ENCODE measurements around the gene TIAM2.
A peak's percentile ranks its signal among the peaks of the same experiment; 100 is the strongest.
"Not testable (repeated sequence)": the region's sequence is repeated elsewhere in the genome, so short reads cannot be mapped to it uniquely, and the experiment has no call there.

TIAM2 gene

DNA sequence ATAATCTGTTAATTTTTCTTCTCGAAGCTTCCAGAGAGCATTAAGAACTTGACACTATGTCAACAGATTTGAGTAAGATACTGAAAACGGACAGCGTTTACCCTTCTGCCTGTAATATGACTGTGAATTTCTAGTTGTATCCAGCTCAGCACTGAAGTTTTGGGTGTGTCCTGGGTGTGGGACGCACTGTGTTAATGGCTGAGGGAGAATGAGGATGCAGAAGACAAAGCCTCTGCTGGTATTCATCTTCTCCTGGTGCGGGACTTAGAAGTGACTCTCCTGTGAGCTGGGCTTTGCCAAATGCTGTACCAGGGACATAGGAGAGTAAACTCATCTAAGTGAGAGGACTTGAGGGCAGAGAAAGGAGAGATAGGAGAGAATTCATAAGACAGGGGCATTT, 178.4 kb downstream of the TIAM2 start:
- DNase-seq = no peak

DNA sequence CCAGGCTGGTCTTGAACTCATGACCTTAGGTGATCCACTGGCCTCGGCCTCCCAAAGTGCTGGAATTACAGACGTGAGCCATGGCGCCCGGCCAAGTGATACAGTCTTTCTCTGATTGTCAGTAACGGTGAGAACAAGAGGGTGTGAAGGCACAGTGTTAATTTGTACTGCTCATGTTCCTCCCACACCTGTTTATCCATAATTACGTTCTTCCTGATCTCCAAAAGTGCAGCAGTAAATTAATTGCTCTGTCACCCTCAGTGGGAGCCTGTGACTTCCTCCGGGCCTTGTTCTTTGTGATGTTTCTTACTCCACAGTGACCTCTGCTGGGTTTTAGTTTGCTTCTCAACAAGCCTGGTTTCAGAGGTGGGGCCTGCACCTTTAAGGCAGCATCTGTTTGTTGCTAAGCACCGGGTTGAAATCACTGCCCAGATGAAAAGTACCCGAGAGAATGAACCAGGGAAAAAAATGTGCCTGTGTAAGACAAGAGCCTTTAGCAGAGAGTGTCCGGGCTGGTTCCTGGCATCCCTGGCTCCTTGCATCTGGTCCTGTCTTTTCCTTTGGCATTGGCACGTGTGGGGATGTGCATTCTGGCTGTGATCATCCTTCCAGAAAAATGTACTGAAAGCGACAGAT, 179.6 kb downstream of the TIAM2 start:
- peak; percentile 68 for DNase-seq

DNA sequence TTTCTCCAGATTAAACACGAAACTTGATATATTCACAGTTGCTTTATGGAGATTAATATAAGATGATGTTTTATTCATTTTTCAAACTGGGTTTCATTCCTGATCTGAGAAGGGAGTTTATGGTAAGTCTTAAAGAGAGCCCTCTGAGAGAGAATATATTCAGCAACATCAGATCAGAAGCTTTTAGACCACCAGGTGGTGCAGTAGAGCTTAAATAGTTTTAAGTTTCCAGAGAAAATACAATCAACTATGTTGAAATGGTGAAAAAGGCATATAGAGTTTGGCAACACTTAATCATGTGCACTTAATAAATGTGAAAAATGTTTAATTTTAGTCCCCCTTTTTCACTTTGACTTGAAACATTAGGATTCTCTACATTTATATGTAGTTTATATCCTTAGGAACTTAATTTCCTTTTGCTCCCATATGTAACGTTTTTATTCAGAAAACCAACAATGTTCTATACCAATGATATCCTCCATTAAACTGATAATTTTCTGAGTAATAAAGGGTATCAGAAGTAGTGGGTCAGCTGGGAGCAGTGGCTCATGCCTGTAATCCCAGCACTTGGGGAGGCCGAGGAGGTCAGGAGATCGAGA, 182.3 kb downstream of the TIAM2 start:
- peak; percentile 19 for DNase-seq

DNA sequence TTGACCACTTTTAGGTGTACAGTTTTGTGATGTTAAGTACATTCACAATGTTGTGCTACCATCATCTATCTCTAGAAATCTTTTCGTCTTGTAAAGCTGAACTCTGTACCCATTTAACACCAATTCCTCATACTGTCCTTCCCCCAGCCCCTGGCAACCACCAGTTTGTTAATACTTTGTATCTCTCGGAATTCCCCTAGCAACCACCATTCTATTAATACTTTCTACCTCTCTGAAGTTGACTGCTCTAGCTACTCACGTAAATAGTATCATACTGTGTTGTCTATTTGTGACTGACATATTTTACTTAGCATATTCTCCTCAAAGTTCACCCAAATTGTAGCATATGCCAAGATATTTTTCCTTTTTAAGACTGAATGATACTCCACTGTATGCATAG, 186.4 kb downstream of the TIAM2 start:
- DNase-seq = no peak

GRCh38 chr6:155182103-155182502, 187.0 kb downstream of the TIAM2 start:
- no peak for DNase-seq

GRCh38 chr6:155183095-155183494, 188.0 kb downstream of the TIAM2 start:
- DNase-seq = no peak

- not testable (repeated sequence) for DNase-seq
Observed at GRCh38 chr6:155185041-155185440, 189.9 kb downstream of the TIAM2 start.

GRCh38 chr6:155185544-155185943, 190.4 kb downstream of the TIAM2 start:
- no peak for DNase-seq

DNA sequence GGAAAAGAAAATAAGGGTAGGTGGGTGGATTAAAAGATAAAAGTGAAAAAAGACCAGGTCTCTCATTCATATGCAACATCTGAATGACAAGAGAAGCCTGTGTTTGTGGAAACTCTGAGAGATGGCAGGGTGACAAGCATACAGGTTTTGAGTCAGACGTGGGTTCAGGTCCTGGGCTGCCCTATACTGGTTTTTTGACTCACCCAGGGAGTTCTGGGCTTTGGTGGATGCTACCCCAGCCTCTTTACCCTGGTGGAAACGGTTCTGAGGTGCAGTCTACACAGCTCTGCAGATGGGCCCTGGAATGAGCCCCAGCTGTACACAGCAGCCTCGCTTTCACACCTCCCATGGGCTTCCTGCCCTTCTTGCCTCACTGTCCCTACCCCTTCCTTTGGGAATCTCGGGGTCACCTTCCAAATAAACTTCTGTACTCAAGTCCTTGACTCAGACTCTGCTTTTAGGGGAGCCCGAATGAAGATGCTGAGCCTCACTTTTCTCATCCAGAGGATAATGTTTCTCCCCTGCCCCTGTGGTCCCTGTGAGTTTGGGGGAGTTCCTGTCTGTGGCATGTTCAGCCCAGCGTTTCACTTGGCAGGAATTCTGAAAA, 191.0 kb downstream of the TIAM2 start:
- DNase-seq = no peak

GRCh38 chr6:155187106-155187505, 192.0 kb downstream of the TIAM2 start:
- DNase-seq = no peak

DNA sequence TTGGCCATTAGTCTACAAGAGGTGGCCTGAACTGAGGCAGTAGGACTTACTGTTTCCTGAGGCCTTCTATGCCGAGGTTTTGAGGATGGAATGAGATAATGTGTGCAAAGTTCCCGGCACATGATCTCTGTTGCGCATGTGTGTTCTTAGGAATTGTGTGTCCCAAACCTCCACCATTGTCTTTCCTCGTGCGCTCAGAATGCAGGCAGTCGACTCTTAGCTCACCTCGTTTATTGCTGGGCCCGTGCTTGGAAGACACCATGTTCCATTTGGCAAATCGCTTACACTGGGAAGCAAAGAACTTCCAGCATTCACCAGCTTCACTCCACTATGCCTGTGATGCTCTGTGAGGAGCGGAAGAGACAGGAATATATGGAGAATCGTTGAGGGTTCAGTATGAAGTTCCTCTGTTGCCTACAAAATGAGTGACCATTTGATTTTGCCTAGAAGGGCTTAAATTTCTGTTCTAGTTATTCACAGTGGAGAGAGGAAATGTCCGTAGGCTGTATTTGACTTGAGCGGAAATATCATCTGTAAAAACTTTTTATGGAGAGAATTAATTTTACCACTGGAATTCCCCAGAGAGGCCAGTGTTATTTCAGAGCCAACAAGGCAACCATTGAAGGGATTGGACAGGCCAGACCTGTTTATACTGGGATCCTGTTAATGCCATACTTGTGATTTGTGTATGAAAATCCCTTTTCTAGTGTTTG, 193.0 kb downstream of the TIAM2 start:
- no peak for DNase-seq

- no peak for DNase-seq
Observed at GRCh38 chr6:155188707-155189496, 193.8 kb downstream of the TIAM2 start.

DNA sequence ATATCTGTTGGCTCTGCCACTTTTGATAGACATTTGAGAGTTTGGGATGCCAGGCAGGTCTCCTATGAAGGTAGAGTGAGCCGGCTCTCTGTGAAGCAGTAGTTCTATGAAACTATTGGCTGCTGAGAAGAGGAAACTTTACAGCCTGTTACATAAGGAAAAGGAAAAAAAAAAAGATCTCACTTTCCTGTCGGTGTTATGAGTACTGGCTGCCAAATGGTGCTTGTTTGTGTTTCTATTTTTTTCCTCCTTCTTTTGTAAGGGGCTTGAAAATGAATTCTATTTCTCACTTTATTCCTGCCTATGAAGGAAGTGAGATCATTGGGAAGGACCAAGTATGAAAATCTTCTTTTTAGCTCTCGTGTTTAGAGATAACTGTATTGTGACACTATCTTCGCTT, 195.6 kb downstream of the TIAM2 start:
- no peak for DNase-seq

DNA sequence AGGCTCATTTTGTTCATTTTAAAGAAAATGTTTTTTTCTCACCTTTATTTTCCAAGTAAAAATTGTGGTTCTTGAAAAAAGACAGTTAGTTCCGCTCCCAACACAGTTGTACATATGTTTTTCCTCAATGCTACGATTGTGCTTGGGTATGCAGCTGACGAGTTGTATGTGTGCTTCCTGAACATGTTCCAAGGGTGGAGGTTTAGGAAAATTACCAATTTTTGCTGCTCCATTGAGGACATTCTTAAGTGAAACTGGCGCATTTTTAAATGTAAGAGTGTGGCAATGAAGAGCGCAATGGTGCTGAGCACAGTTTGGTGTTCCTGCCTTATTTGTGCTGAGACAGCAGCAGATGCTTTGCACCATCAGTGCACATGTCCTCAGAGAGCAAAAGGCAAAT, 198.4 kb downstream of the TIAM2 start:
- DNase-seq = no peak

GRCh38 chr6:155194399-155194798, 199.3 kb downstream of the TIAM2 start:
- DNase-seq = no peak

DNA sequence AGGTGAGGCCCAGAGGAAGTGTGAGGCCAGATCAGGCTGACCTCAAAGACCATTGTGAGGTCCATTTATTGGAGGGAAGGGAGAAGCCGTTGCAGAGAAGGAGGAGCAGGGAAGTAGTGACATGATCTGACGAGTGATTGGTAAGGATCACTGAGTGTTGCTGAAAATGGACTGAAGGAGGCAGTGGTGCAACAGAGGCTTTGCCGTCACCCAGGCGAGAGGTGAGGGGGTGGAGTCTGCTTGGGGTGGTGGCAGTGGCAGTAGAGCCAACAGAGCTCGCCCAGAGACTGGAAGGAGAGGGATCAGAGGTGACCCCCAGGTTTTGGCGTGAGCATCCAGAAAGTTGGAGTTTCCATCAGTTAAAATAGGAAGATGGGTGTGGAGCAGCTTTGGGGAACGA, 200.8 kb downstream of the TIAM2 start:
- no peak for DNase-seq

DNA sequence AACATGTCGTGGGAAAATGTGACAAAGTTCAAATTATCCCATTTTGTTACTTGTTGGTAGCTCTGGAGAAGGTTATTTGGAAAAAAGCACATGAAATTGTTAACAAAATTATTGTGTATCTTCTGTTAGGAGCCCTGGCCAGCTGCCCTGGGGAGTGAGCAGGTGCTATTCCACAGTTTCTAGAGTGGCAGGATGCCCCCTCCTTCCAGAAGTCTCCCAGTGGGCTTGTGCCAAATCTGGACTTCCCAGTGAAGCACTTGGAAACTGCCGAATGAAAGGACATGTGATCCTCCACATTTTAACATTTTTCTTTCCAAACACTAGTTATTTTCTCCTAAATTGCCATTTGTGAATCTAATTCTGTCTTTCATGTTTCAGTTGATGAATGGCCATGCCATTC, 201.8 kb downstream of the TIAM2 start:
- DNase-seq = no peak

GRCh38 chr6:155197932-155198331, 202.8 kb downstream of the TIAM2 start:
- no peak for DNase-seq

DNA sequence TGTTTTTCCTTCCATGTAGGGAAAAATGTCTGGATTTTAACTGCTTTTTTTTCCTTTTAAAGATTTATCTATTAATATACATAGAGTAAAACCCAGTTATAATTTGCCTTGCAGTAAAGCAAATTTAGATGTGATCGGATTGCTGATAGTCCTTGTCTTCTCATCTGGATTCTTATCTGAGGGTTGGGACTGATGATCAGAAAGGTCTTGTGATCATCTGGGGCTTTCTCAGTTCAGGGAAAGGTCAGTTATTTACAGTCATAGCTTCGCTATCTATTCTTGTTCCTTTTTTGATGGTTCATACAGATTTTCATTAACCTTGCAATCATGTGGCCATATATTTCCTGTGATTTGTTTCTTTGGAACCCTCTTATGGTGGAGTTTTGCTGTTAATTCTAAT, 204.9 kb downstream of the TIAM2 start:
- no peak for DNase-seq

DNA sequence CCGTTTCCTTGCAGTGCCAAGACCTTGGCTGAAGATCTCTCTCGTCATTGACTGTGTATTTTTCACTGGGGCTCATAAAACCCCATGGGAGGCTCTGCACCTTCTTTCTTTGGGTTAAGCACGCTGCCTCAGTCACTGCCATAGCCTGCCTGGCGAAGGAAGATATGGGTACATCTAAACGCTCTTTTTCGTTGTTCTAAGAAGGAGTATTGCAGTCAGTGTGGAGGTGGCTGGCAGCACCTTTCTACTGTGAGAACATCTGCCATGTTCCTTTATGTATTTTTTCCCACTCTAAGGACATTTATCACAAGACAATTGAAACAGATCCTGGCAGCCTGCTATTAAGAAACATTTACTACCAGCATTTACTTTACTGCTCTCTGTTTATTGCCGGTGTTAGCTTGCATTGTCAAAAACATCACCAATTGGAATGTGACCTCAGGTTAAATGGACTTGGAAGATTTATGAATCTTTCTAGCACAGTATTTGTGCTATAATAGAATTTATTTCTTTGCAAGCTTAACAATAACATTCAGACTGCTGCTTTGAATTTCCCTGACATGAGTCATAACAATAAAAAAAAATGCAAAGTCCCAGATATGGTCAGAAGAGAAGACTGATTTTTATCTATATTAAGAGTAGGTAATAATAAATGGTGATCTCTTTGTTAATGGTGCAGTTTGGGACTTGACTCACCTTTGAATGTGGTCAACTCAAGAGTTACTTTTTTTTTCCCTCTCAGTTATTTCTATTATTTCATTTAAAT, 206.5 kb downstream of the TIAM2 start:
- DNase-seq = no peak

DNA sequence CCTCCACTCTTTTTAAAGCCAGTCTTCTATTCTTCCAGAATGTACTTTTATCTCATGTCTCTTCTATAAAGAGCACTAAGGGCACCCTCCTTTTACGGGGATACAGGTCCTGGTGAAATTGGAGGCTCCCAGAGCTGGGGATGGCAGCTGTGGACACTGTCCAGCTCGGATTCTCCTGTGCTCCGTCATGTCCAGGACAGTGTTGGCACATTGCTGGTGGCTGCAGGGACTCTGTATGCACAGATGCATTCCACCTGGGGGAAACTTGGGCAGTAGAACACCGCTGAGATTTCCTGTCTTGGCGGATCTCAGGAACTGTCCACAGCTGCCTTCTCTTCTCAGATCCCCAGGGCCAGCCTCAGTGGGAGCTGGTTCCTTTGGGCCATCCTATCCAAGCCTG, 212.1 kb downstream of the TIAM2 start:
- DNase-seq = no peak

GRCh38 chr6:155212106-155212505, 217.0 kb downstream of the TIAM2 start:
- DNase-seq = no peak
